ENCODE results near the gene ADAM30.

The ADAM30 gene

DNA sequence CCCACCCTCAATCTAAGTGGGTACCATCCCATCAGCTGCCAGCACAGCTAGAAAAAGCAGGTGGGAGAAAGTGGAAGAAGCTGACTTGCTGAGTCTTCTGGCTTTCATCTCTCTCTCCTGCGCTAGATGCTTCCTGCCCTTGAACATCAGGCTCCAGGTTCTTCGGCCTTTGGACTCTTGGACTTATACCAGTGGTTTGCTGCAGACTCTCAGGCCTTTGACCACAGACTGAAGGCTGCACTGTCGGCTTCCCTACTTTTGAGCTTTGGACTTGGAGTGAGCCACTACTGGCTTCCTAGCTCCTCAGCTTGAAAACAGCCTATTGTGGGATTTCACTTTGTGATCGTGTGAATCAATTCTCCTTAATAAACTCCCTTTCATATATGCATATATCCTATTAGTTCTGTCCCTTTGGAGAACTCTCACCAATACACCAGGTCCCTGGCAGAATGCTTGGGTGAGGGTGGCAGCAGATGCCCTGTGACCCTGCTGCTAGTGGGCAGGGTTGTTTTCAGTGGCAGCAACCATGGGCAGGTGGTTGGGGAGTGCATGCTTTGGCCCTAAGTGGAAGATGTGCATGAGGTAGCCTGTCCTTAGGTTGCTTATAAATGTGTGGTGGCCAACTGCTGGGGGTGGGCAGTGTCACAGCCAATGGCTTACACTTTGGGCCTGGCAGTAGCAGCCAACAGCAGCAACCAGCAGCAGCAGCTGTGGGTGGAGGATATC is 10.8 kb upstream of the ADAM30 start:
- no peak for DNase-seq

DNA sequence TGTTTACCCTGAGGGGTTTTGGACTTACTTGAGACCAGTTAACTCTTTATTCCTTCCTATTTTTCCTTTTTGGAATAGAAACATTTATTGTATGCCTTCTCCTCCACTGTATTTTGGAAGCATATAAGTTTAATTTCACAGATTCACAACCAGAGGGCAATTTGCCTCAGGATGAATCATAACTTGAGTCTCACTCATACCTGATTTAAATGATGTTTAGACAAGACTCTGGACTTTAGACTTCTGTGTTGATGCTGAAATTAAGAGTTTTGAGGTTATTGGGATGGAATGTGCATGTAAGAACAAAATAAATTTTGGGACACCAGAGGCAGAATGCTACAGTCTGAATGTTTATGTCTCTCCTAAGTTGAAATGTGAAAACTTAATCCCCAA is 7.1 kb upstream of the ADAM30 start:
- DNase-seq, result no peak

DNA sequence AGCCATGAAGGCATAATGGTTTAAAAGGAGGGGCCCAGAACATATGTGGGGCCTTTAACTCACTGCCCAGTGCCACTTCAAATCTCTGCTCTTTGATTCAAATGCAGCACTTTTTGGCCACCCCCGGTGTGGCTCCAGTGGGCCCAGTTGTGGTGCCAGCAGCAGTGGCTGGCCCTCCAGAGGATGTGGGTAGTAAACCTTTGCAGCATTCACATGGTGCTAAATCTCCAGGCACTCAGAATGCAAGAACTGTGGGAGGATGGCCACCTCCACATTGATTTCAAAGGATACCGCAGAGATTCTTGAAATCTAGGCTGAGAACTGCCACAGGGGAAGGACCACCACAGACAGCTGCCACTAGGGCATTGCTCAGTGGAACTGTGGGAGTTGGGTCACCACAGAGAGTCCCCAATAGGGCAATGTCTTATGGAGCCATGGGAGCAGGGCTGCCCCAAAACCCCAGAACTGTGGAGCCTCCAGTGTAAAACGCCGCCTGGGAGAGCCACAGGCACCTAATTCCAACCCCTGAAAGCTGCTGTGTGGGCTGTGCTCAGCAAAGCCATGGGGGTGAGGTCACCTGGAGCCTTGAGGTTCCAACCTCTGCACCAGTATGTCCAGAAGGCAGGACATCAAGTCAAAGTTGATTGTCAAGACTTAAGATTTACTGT is 6.6 kb upstream of the ADAM30 start:
- no peak for DNase-seq

DNA sequence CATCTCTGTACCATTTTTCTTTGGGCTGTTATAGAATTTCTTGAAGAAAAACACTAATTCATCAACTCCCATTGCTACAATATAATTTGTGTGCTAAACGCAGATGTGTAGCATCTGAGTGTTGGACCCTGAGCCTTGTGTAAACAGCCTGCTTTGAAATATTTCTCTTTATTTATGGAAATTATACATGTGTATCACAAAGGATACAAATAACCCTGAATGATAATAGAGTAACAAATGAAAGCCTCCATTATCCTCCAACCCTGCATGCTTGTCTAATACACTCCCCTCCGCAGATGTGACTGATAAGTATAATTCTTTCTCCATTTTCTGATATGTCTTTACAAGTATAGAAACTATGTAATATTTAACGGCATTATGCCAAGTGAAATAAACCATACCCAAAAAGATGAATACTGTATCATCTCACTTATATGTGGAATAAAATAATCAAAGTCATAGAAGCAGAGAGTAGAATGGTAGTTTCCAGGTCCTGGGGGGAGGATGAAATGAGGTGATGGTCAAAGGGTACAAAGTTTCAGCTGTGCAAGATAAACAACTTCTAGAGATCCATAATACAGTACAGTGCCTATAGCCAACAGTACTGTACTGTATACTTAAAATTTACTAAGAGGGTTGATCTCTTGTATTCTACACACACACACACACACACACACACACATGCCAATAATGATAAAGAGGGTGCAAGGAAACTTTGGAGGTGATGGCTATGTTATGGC is 2.8 kb upstream of the ADAM30 start:
- no peak for DNase-seq

- DNase-seq, result no peak
These were observed 2.2 kb upstream of the ADAM30 start for GRCh38 chr1:119898530-119898929.

- no peak for DNase-seq
These were observed 1.2 kb downstream of the ADAM30 start for GRCh38 chr1:119895102-119895501.

DNA sequence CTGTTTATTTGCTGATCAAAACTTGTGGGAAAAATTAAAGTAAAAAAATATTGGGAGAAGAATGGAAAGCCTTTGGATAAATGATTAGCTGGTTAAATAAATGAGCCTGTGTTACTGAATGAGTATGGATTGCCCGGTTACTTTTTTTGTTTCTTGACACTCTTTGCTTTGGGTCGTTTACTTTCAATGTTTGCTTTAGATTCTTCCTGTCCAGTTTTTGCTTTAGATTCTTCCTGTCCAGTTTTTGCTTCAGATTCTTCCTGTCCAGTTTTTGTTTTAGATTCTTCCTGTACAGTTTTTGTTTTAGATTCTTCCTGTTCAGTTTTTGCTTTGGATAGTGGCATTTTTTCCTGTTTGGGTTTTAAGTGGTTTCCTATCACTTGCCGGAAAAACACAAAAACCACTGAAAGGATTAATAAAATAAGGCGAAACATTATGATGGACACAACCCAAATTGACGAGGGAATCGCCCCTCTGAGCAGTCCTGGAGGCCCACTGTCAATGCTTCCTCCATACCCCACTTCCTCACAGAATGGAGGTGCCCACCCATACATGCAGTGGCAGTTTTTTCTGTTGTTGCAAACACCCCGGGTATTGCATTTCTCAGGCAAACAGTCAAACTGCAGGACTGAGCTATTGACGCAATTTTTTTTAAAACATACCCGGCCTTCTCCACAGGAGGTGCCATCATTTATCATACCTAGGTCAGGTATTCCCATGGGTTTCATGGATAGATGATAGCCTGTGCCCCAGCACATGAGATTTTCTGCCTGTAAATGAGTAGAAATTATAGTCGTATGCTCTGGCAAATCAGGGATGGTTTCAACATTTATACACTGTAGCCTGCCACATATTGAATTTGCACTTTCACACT is 2.3 kb downstream of the ADAM30 start:
- DNase-seq, result no peak

- DNase-seq, result no peak
These were observed 3.0 kb downstream of the ADAM30 start for GRCh38 chr1:119893238-119893791.

DNA sequence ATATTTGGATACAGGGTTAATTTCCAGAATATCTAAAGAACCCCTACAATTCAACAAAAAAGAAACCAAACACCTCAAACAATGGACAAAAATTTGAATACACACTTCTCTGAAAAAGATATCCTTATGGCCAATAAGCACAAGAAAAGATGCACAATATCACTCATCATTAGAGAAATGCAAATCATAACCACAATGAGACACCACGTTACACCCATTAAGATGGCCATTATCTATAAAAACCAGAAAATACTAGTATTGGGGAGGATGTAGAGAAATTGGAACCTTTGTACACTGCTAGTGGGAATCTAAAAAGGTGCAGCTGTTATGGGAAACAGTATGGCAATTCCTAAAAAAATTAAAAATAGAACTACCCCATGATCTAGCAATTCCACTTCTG is 4.9 kb downstream of the ADAM30 start:
- no peak for DNase-seq

DNA sequence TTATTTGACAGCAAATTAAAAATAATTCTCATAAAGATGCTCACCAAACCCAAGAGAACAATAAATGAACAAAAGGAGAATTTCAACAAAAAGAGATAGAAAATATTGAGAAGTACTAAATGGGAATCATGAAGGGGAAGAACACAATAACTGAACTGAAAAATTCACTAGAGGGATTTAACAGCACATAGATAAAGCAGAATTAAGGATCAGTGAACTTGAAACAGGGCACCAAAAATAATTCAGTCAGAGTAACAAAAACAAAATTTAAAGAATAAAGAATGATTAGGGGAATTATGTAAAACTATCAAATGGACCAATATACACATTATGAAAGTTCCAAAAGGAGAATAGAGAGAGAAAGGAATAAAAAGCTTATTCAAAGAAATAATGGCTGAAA is 7.8 kb downstream of the ADAM30 start:
- no peak for DNase-seq

DNA sequence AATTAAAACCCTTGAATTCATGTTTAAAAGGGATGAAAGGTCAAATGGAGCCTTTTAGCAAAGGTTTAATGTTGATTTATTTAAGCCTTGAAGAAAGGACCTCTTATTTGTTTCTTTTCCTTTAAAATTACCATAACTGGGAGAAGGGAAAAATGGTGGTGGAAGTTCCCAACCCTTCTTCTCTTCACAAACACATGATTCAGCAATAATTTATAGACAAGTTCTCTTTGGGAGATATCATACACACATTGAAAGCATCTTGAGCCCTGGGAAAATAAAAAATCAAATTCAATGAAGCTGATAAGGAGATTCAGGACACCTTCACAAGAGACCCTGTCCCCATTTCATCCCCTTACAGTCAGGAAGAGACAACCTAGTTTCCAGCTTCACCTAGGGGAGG is 8.9 kb downstream of the ADAM30 start:
- no peak for DNase-seq

GRCh38 chr1:119885903-119886783 is 10.2 kb downstream of the ADAM30 start:
- DNase-seq, result peak; percentile 76

- no peak for DNase-seq
These were observed 11.6 kb downstream of the ADAM30 start for GRCh38 chr1:119884711-119885110.

DNA sequence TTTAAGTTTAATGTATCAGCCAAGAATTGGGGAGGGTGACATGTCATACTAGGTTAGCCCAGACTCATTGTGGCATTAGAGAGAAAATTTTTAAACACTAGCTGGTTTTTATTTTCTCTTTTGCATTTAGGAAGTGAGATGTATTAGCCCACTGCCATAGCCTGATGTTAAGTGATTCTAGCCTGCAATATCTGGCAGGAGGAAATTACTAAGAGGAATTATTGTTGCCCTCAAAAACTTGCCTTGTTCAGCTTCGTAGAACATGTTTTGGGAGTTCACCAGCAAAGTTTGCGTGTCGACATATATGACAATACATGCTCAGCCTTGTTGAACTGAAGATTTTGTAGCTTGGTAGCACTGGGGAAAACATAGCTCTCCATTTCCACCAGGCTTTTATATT is 12.5 kb downstream of the ADAM30 start:
- no peak for DNase-seq

DNA sequence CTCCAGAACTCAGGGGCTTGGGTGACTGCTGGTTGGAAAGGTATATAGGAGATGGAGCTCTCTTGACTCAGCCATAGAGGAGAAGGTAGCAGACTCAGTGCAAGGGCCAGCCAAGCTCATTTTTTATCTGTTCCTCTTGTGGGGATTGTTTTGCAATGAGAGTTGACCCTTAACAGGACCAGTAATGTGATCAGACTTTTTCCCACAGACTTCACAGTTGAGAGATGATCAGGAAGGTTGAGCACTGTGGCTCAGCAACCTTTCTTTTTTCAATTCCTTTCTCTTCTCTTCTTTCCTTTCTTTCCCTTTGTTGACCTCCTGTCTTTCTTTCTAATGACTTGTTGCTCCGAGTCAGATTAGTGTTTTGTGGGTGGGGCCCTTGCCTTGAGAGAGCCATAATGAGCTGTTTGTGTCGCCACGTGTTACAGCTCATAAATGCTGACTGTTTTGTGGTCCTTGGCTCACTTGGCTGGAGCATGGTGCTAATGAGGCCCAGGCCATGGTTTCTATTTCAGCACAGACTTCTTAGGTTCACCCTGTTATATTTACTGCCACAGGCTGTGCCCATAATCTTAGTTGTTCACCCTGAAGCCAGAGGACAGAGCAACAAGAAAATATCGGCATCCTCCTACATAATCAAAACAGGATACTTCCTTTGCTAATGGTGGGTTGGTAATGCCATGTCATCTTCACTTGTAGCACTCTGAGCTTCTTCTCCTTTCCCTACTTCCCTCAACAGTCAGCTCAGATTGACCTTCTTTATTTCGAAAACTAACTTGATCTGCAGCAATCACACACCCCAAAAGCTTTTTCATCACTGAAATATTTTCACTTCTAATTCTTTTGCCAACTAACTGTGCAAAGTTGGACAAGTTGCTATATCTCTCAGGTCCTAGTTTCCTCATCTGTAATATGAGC is 13.9 kb downstream of the ADAM30 start:
- no peak for DNase-seq

DNA sequence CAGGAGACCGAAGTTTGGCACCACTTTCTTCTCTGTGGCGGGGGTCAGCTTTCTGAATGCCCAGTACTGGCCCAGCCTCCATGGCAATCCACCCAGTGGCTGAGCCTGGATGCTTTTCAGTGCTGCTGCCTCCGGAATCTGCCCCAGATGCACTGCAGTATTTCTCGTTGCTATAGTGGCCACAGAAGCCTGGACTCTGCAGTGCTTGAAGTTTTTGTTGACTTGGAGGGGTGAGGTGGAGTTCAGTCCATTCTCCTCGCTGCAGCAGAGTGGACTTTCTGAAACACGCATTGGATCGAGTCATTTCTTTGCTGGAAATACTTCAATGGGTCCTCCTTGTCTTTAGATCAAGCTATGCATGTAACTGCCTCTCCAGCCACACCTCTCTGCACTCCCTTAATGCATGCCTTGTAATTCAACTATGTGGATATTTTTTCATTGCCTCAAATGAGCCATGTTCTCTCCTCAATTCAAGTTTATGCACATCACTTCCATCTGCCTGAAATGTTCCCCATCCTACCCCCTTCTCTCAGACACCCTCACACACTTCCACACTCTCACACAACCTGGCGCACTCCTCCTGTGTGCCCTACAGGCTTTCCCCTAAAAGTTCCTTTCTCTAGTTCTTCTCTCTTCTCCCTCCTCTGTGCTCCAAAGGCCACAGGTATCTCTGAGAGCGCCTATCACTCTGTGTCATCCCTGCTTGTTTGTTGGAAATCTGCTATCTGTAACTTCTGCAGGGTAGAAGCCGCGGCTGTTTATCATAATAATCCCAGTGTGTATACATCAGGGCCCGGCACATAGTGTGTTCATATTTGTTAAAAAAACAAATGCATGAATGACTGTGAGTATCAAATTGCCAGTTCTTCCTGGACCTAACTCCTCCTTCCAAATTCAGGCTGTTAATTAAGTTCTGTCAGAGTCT is 16.5 kb downstream of the ADAM30 start:
- no peak for DNase-seq

DNA sequence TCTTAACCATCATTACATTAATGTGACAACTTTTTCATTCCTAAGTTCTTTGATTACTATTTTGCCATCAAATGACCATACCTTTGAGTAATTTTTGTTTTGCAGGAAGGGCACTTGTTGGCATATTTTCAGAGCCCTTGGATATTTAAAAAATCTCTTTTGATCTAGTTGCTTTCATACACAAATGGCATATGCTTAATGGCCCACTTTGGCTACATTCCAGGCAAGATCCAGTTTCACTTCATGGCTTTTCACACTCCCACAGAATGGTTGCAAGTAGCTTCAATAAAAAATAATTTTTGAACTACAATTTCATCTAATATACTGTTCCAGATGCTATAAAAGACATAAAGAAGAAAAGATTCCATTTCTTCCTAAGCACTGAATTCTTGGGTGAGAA is 18.1 kb downstream of the ADAM30 start:
- DNase-seq, result no peak

- no peak for DNase-seq
These were observed 22.1 kb downstream of the ADAM30 start for GRCh38 chr1:119874186-119874585.

Measured in stimulated activated CD4-positive, alpha-beta T cell treated with anti-CD3 and anti-CD28 coated beads, Interleukin-15, amount 100 ng/mL, for 24 hours (primary cell).